ENCODE data around the gene SULF2. TPM values are rescaled to one million over a fixed set of nuclear protein-coding genes. Genes with fewer than 3 reads are reported as not detected.

SULF2 gene
- total RNA-seq, 2 experiments from 2014 or later: 0.96 to 1.3 TPM

- DNase-seq: no peak
Measured at GRCh38 chr20:47703748-47704147, 81.5 kb downstream of the SULF2 start.

GRCh38 chr20:47701612-47702011, 83.7 kb downstream of the SULF2 start:
- CTCF ChIA-PET: no interaction called here
- Mint-ChIP-seq H3K36me3 (ENCODE audit: low read depth) (no peaks in the 10 kb centered on the region), H3K4me3 (no peak overlapping the region), H3K27ac (no peak overlapping the region), H3K9me3 (no peaks in the 10 kb centered on the region), H3K4me1 (ENCODE audit: low read depth) (no peaks in the 10 kb centered on the region), H3K27me3 (ENCODE audit: low read depth) (no peaks in the 10 kb centered on the region)
- intact Hi-C loops (cut with micrococcal nuclease): no loop called here
- no peak for DNase-seq

More at GRCh38 chr20:47703748-47704147, 81.5 kb downstream of the SULF2 start:
- H3K27me3 Mint-ChIP-seq (ENCODE audit: low read depth): no peaks in the 10 kb centered on the region
- H3K4me1 Mint-ChIP-seq (ENCODE audit: low read depth): no peaks in the 10 kb centered on the region
- CTCF ChIA-PET: interaction anchor here (0.7 kb wide), 1 partner anchor 41 kb away, joined by 3 read pairs; no protein-coding TSS in a partner anchor
- H3K36me3 Mint-ChIP-seq (ENCODE audit: low read depth): no peaks in the 10 kb centered on the region
- intact Hi-C loops (cut with micrococcal nuclease): no loop called here
- H3K4me3 Mint-ChIP-seq: no peak overlapping the region
- H3K9me3 Mint-ChIP-seq: no peaks in the 10 kb centered on the region
- no peak overlapping the region for H3K27ac Mint-ChIP-seq

GRCh38 chr20:47700327-47700726, 85.0 kb downstream of the SULF2 start:
- no peaks in the 10 kb centered on the region for H3K9me3 Mint-ChIP-seq
- intact Hi-C loops (cut with micrococcal nuclease): no loop called here
- CTCF ChIA-PET: no interaction called here
- no peak overlapping the region for H3K27ac Mint-ChIP-seq
- no peaks in the 10 kb centered on the region for H3K36me3 Mint-ChIP-seq (ENCODE audit: low read depth)
- no peak overlapping the region for H3K4me3 Mint-ChIP-seq
- H3K27me3 Mint-ChIP-seq (ENCODE audit: low read depth): no peaks in the 10 kb centered on the region
- no peak for DNase-seq
- H3K4me1 Mint-ChIP-seq (ENCODE audit: low read depth): peaks cover 2% of the 10 kb centered on the region

- H3K27me3 Mint-ChIP-seq (ENCODE audit: low read depth): no peaks in the 10 kb centered on the region
- intact Hi-C loops (cut with micrococcal nuclease): no loop called here
- CTCF ChIA-PET: no interaction called here
Measured at GRCh38 chr20:47699818-47700217, 85.5 kb downstream of the SULF2 start.

GRCh38 chr20:47698142-47698541, 87.1 kb downstream of the SULF2 start:
- CTCF ChIA-PET: no interaction called here
- DNase-seq: no peak
- intact Hi-C loops (cut with micrococcal nuclease): no loop called here
- no peaks in the 10 kb centered on the region for H3K36me3 Mint-ChIP-seq (ENCODE audit: low read depth)
- no peaks in the 10 kb centered on the region for H3K9me3 Mint-ChIP-seq
- H3K27me3 Mint-ChIP-seq (ENCODE audit: low read depth): no peaks in the 10 kb centered on the region
- peaks cover 7% of the 10 kb centered on the region for H3K4me1 Mint-ChIP-seq (ENCODE audit: low read depth)
- H3K4me3 Mint-ChIP-seq: no peak overlapping the region
- H3K27ac Mint-ChIP-seq: no peak overlapping the region

More at GRCh38 chr20:47699818-47700217, 85.5 kb downstream of the SULF2 start:
- DNase-seq: no peak
- Mint-ChIP-seq H3K27ac (no peak overlapping the region), H3K4me1 (ENCODE audit: low read depth) (peaks cover 6% of the 10 kb centered on the region), H3K9me3 (no peaks in the 10 kb centered on the region), H3K36me3 (ENCODE audit: low read depth) (no peaks in the 10 kb centered on the region), H3K4me3 (no peak overlapping the region)

GRCh38 chr20:47696856-47697255, 88.4 kb downstream of the SULF2 start:
- Mint-ChIP-seq H3K27ac (no peak overlapping the region), H3K36me3 (ENCODE audit: low read depth) (no peaks in the 10 kb centered on the region), H3K4me1 (ENCODE audit: low read depth) (peaks cover 7% of the 10 kb centered on the region), H3K27me3 (ENCODE audit: low read depth) (no peaks in the 10 kb centered on the region), H3K9me3 (no peaks in the 10 kb centered on the region), H3K4me3 (no peak overlapping the region)
- CTCF ChIA-PET: no interaction called here
- intact Hi-C loops (cut with micrococcal nuclease): no loop called here
- no peak for DNase-seq

DNA sequence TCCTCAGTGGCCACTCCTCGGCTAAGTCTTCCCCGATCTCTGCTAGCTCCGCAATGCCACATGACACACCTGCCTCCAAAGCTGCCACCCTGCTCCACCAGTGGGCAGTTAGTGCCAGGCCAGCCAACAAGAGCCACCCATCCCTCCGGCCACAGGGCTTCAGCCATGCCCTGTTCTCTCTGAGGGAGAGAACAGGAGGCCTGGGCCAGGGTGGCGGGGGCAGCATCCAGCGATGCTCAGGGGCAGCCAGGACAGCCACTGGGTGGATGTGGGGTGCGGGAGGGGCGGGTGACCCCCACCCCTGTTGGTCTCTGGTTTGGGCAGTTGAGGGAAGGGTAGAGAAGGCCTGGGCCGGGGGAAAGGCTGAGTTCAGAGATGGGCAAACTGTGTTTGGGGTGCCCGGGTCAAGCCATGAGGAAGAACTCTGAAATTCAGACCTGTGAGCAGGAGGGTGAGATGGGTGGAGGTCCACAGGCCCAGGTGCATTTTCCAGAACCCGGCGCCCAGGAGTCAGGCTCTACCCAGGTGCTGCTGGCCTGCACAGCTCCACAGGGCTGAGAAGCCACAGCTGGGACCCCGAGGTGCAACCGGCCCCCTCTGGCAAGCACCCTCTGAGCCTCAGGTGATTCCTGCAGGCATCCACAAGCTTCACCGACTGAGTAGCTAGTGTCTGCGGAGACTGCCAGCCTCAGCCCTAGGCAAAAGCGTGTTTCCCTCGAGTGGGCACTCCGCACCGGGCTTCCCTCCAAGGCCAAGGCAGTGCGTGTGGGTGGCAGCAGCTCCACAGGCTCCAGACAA, 91.1 kb downstream of the SULF2 start:
- no peak overlapping the region for H3K27ac Mint-ChIP-seq
- intact Hi-C loops (cut with micrococcal nuclease): no loop called here
- no peaks in the 10 kb centered on the region for H3K36me3 Mint-ChIP-seq (ENCODE audit: low read depth)
- no peak for DNase-seq
- H3K4me1 Mint-ChIP-seq (ENCODE audit: low read depth): peaks cover 7% of the 10 kb centered on the region
- CTCF ChIA-PET: interaction anchor here (0.7 to 1.7 kb wide), 7 partner anchors 14 to 926 kb away, joined by 3 to 6 read pairs (median 3); no protein-coding TSS in a partner anchor
- H3K4me3 Mint-ChIP-seq: no peak overlapping the region
- H3K27me3 Mint-ChIP-seq (ENCODE audit: low read depth): no peaks in the 10 kb centered on the region
- H3K9me3 Mint-ChIP-seq: no peaks in the 10 kb centered on the region

DNA sequence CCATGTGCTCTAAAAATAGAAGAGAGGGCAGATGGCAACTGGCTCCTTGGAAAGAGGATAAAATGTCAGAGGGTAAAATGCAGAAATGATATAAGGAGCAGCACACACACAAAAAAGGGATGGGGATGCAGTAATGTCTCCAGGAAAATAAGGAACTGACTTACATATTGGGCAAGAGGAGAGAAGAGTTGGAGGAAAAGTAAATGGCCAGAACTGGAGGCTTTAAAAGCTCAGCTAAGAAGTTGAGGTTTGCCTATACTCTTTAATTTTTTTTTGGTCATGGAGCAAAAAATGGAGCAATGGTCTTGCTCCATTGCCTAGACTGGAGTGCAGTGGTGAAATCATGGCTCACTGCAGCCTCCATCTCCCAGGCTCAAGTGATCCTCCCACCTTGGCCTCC, 93.7 kb downstream of the SULF2 start:
- no peaks in the 10 kb centered on the region for H3K36me3 Mint-ChIP-seq (ENCODE audit: low read depth)
- peaks cover 7% of the 10 kb centered on the region for H3K4me1 Mint-ChIP-seq (ENCODE audit: low read depth)
- H3K4me3 Mint-ChIP-seq: no peak overlapping the region
- CTCF ChIA-PET: interaction anchor here (0.6 to 1.4 kb wide), 4 partner anchors 17 to 929 kb away, joined by 3 to 4 read pairs (median 3); no protein-coding TSS in a partner anchor
- no peaks in the 10 kb centered on the region for H3K27me3 Mint-ChIP-seq (ENCODE audit: low read depth)
- DNase-seq: no peak
- intact Hi-C loops (cut with micrococcal nuclease): no loop called here
- H3K9me3 Mint-ChIP-seq: no peaks in the 10 kb centered on the region
- H3K27ac Mint-ChIP-seq: no peak overlapping the region

DNA sequence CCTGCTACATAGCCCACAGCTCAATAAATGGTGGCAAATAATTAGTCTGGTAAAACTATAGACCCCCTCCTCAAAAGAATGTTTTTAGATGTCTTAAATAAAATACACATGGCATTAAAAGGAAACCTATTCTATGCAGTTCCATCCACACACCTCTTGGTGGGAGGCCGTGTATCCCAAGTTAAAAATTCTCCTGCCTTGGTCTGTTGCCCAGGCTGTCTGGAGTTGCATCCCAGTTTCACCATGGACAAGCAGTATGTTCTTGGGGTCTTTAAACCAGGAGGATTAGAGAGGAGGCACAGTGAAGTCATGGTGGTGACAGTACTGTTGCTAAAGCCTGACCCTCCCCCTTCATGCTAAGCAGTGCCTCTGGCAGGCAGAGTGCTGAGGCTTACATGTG, 95.5 kb downstream of the SULF2 start:
- Mint-ChIP-seq H3K9me3 (no peaks in the 10 kb centered on the region), H3K27me3 (ENCODE audit: low read depth) (no peaks in the 10 kb centered on the region), H3K4me1 (ENCODE audit: low read depth) (peaks cover under 1% of the 10 kb centered on the region), H3K4me3 (no peak overlapping the region), H3K36me3 (ENCODE audit: low read depth) (no peaks in the 10 kb centered on the region), H3K27ac (no peak overlapping the region)
- intact Hi-C loops (cut with micrococcal nuclease): no loop called here
- DNase-seq: no peak
- CTCF ChIA-PET: interaction anchor here (1.6 kb wide), 1 partner anchor 12 kb away, joined by 5 read pairs; no protein-coding TSS in a partner anchor

- Mint-ChIP-seq H3K36me3 (ENCODE audit: low read depth) (no peaks in the 10 kb centered on the region), H3K9me3 (no peaks in the 10 kb centered on the region), H3K27ac (no peak overlapping the region), H3K27me3 (ENCODE audit: low read depth) (no peaks in the 10 kb centered on the region), H3K4me1 (ENCODE audit: low read depth) (no peaks in the 10 kb centered on the region), H3K4me3 (no peak overlapping the region)
- no peak for DNase-seq
- intact Hi-C loops (cut with micrococcal nuclease): no loop called here
- CTCF ChIA-PET: no interaction called here
Measured at GRCh38 chr20:47688385-47689381, 96.6 kb downstream of the SULF2 start.

- H3K36me3 Mint-ChIP-seq (ENCODE audit: low read depth): no peaks in the 10 kb centered on the region
- H3K9me3 Mint-ChIP-seq: no peaks in the 10 kb centered on the region
- no peak overlapping the region for H3K27ac Mint-ChIP-seq
- intact Hi-C loops (cut with micrococcal nuclease): no loop called here
- CTCF ChIA-PET: interaction anchor here (1.0 to 1.4 kb wide), 2 partner anchors 9 to 933 kb away, joined by 3 to 6 read pairs; no protein-coding TSS in a partner anchor
- no peak overlapping the region for H3K4me3 Mint-ChIP-seq
- no peaks in the 10 kb centered on the region for H3K4me1 Mint-ChIP-seq (ENCODE audit: low read depth)
- DNase-seq: no peak
- H3K27me3 Mint-ChIP-seq (ENCODE audit: low read depth): no peaks in the 10 kb centered on the region
Measured at GRCh38 chr20:47687095-47687987, 97.9 kb downstream of the SULF2 start.

Measured in activated naive CD4-positive, alpha-beta T cell treated with anti-CD3 and anti-CD28 coated beads for 36 hours (primary cell).